Measurements from ENCODE around the gene MRTFA.

MRTFA gene

GRCh38 chr22:40476341-40476740, 160.2 kb downstream of the MRTFA start:
- TF ChIP-seq SUZ12 (IDR thresholded peaks at IDR 0.05): no peak
- TF ChIP-seq L3MBTL2 (conservative IDR thresholded peaks at IDR 0.05): no peak
- no peak for TF ChIP-seq LEF1 (IDR thresholded peaks at IDR 0.05; ENCODE audit: borderline replicate concordance)
- no peak for TF ChIP-seq ELF4 (IDR thresholded peaks at IDR 0.05)
- no peak for TF ChIP-seq SP1 (IDR thresholded peaks at IDR 0.05)
- no peak for TF ChIP-seq CTBP1 (IDR thresholded peaks at IDR 0.05; ENCODE audit: borderline replicate concordance)
- no peak for TF ChIP-seq FOXA1 (IDR thresholded peaks at IDR 0.05)
- TF ChIP-seq FOXK2 (IDR thresholded peaks at IDR 0.05): no peak
- TF ChIP-seq PKNOX1 (IDR thresholded peaks at IDR 0.05): no peak
- TF ChIP-seq BHLHE40 (IDR thresholded peaks at IDR 0.05; ENCODE audit: borderline replicate concordance): no peak
- TF ChIP-seq TARDBP (IDR thresholded peaks at IDR 0.05): no peak
- no peak for TF ChIP-seq NFRKB (IDR thresholded peaks at IDR 0.05)
- TF ChIP-seq HDGF (IDR thresholded peaks at IDR 0.05; ENCODE audit: borderline replicate concordance): no peak
- no peak for TF ChIP-seq ZNF384 (IDR thresholded peaks at IDR 0.05)
- no peak for TF ChIP-seq ARNT (IDR thresholded peaks at IDR 0.05)
- TF ChIP-seq FOXM1 (IDR thresholded peaks at IDR 0.05; ENCODE audit: borderline replicate concordance): no peak
- DNase-seq (ENCODE audit: extremely low spot score): no peak
- CTCF ChIA-PET: no interaction called here
- POLR2A ChIA-PET: no interaction called here

- no peak for DNase-seq (ENCODE audit: extremely low spot score)
- TF ChIP-seq HDGF (IDR thresholded peaks at IDR 0.05; ENCODE audit: borderline replicate concordance) (no peak), PKNOX1 (IDR thresholded peaks at IDR 0.05) (no peak), TARDBP (IDR thresholded peaks at IDR 0.05) (no peak)
- POLR2A ChIA-PET: no interaction called here
- CTCF ChIA-PET: interaction anchor here (2.2 kb wide), 1 partner anchor 15 kb away, joined by 4 read pairs; no protein-coding TSS in a partner anchor
Observed at GRCh38 chr22:40473703-40474102, 162.8 kb downstream of the MRTFA start.

GRCh38 chr22:40472579-40472978, 163.9 kb downstream of the MRTFA start:
- CTCF ChIA-PET: interaction anchor here (2.2 kb wide), 1 partner anchor 16 kb away, joined by 4 read pairs; no protein-coding TSS in a partner anchor
- DNase-seq (ENCODE audit: extremely low spot score): no peak
- POLR2A ChIA-PET: no interaction called here
- TF ChIP-seq TARDBP (IDR thresholded peaks at IDR 0.05) (no peak), L3MBTL2 (conservative IDR thresholded peaks at IDR 0.05) (no peak), HDGF (IDR thresholded peaks at IDR 0.05; ENCODE audit: borderline replicate concordance) (no peak), ZNF384 (IDR thresholded peaks at IDR 0.05) (no peak), FOXK2 (IDR thresholded peaks at IDR 0.05) (no peak), SUZ12 (IDR thresholded peaks at IDR 0.05) (no peak), NFRKB (IDR thresholded peaks at IDR 0.05) (no peak), LEF1 (IDR thresholded peaks at IDR 0.05; ENCODE audit: borderline replicate concordance) (no peak)

DNA sequence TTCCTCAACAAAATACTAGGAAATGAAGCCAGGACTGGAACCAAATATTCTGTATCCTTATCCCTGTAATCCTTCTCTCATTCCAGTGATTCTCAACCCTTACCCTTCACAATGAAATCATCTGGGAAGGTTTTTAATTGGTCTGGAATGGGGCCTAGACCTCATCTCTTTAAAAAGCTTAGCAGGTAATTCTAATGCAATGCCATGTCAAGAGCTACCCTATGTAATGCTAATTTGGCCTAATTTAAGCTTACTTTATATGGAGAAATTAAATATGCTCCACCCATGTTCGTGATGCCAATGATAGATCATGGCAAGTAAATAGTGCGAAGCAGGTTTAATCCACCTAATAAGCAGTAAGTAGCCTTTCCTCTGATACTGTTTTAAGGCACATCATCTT, 164.5 kb downstream of the MRTFA start:
- ChIA-PET POLR2A (no interaction called here), CTCF (interaction anchor here (0.6 to 2.2 kb wide), 2 partner anchors 16 to 278 kb away, joined by 3 to 4 read pairs; no protein-coding TSS in a partner anchor)
- TF ChIP-seq ARNT (IDR thresholded peaks at IDR 0.05) (no peak), FOXK2 (IDR thresholded peaks at IDR 0.05) (no peak), PKNOX1 (IDR thresholded peaks at IDR 0.05) (no peak), LEF1 (IDR thresholded peaks at IDR 0.05; ENCODE audit: borderline replicate concordance) (no peak), SUZ12 (IDR thresholded peaks at IDR 0.05) (no peak), HDGF (IDR thresholded peaks at IDR 0.05; ENCODE audit: borderline replicate concordance) (no peak), FOXA1 (IDR thresholded peaks at IDR 0.05) (no peak), CTBP1 (IDR thresholded peaks at IDR 0.05; ENCODE audit: borderline replicate concordance) (no peak), ZNF384 (IDR thresholded peaks at IDR 0.05) (no peak), NFRKB (IDR thresholded peaks at IDR 0.05) (no peak), L3MBTL2 (conservative IDR thresholded peaks at IDR 0.05) (no peak)
- DNase-seq (ENCODE audit: extremely low spot score): no peak

DNA sequence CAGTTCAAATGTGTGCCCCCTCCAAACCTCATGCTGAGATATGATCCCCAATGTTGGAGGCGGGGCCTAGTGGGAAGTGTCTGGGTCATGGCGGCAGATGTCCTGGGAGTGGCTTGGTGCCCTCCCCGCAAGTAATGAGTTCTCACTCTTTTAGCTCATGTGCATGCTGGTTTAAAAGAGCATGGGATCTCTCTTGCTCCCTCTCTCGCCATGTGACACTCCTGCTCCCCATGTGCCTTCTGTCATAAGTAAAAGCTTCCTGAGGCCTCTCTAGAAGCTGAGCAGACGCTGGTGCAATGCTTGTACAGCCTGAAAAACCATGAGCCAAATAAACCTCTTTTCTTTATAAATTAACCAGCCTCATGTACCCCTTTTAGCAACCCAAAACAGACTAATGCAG, 167.3 kb downstream of the MRTFA start:
- ChIA-PET CTCF (no interaction called here), POLR2A (no interaction called here)
- TF ChIP-seq TARDBP (IDR thresholded peaks at IDR 0.05): no peak
- no peak for TF ChIP-seq SUZ12 (IDR thresholded peaks at IDR 0.05)
- TF ChIP-seq ELF4 (IDR thresholded peaks at IDR 0.05): no peak
- no peak for TF ChIP-seq HDGF (IDR thresholded peaks at IDR 0.05; ENCODE audit: borderline replicate concordance)
- TF ChIP-seq ARNT (IDR thresholded peaks at IDR 0.05): no peak
- TF ChIP-seq L3MBTL2 (conservative IDR thresholded peaks at IDR 0.05): no peak
- TF ChIP-seq LEF1 (IDR thresholded peaks at IDR 0.05; ENCODE audit: borderline replicate concordance): no peak
- TF ChIP-seq FOXA1 (IDR thresholded peaks at IDR 0.05): no peak
- TF ChIP-seq ZNF384 (IDR thresholded peaks at IDR 0.05): no peak
- TF ChIP-seq SP1 (IDR thresholded peaks at IDR 0.05): no peak
- no peak for TF ChIP-seq PKNOX1 (IDR thresholded peaks at IDR 0.05)
- no peak for DNase-seq (ENCODE audit: extremely low spot score)

DNA sequence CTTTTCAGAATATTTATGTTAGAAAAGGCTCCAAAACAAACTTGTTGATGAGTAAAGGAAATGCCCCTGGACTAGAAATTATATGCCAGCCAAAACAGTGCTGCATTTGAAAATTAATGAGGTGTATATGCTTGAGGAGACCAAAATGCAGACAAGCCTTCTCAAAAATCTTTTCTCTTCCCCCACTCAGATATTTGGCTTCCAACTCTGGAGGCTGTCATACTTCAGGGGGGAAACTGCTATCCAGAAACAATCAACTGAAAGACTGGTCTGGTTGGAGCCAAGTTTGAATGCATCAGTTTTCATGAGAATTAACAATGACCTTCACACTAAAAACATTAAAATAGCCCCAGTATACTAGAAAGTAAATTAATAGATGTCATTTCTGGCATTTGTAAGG, 167.9 kb downstream of the MRTFA start:
- ChIA-PET CTCF (no interaction called here), POLR2A (no interaction called here)
- DNase-seq (ENCODE audit: extremely low spot score): no peak
- TF ChIP-seq SP1 (IDR thresholded peaks at IDR 0.05): no peak
- no peak for TF ChIP-seq ELF4 (IDR thresholded peaks at IDR 0.05)
- no peak for TF ChIP-seq SUZ12 (IDR thresholded peaks at IDR 0.05)
- TF ChIP-seq TARDBP (IDR thresholded peaks at IDR 0.05): no peak
- no peak for TF ChIP-seq ZNF384 (IDR thresholded peaks at IDR 0.05)
- no peak for TF ChIP-seq L3MBTL2 (conservative IDR thresholded peaks at IDR 0.05)
- no peak for TF ChIP-seq NFRKB (IDR thresholded peaks at IDR 0.05)
- no peak for TF ChIP-seq PKNOX1 (IDR thresholded peaks at IDR 0.05)
- no peak for TF ChIP-seq FOXK2 (IDR thresholded peaks at IDR 0.05)
- TF ChIP-seq FOXM1 (IDR thresholded peaks at IDR 0.05; ENCODE audit: borderline replicate concordance): no peak
- TF ChIP-seq LEF1 (IDR thresholded peaks at IDR 0.05; ENCODE audit: borderline replicate concordance): no peak
- TF ChIP-seq FOXA1 (IDR thresholded peaks at IDR 0.05): no peak
- TF ChIP-seq CTBP1 (IDR thresholded peaks at IDR 0.05; ENCODE audit: borderline replicate concordance): no peak
- TF ChIP-seq ARNT (IDR thresholded peaks at IDR 0.05): no peak
- no peak for TF ChIP-seq HDGF (IDR thresholded peaks at IDR 0.05; ENCODE audit: borderline replicate concordance)
